CD4-positive, alpha-beta T cell treated with Interleukin-21 for 1 hour (primary cell): ENCODE data around the gene TMEM220.

ENCODE experiments used
- DNase-seq: peaks from one replicate; pipeline ENCODE4 v3.0.0-alpha.2; 2020

Gene TMEM220

DNA sequence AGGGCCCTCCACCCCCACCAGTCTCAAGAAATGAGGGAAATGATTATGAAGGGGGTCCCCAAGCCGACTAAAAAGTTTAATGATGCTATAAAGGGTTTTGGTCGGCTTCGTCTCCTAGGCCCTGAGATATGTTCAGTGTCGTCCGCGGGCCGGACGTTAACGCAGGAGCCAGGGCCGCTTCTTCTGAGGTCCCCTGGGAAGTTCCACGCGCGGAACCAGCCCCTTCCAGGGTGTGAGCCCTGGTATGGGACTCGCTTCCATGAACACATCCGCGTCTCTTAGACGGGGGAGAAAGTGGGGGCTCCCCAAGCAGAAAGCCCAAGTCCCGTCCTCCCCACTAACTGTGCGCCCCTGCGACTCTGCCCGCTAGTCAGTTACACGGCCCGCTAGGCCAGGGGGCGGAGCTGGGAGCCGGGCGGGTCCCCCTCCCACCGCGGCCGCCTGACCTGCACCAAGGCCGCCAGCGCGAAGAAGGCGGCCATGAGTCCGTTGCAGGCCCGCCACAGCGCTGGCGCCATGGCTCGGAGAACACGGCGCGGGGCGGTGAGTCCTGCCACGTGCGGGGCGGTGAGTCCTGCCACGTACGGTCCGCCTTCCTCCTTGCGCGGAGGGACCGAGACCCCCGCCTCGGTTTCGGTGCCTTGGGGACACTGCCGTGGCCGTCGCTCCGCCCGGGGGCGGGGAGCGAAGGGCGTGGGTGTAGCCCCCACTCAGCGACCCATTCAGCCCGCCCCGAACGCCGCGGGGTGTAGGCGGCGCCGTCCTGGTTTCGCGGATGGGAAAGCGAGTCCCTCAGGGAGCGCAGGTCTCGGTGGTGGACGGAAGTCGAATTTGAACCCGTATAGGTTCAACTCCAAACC is at the start of gene TMEM220:
Gene TMEM220, minus strand, starts transcription at position 690 of the 860 bp plus-strand sequence. Its CDS starts 172 bp downstream, at position 518.
- peak; percentile 16 for DNase-seq

DNA sequence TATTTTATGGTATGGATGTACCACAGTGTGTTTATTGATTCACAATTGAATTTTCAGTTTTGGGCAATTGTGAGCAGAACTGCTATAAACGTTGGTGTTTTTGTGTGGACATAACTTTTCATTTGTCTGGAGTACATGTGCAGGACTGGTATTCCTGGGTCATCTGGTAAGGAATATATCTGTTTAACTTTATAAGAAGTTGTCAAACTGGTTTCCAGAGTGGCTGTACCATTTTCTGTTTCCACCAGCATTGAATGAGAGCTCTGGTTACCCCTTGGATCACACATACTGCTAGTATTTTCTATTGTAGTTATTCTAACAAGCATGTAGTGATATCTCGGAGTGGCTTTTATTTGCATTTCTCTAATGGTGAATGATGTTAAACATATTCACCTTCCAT is 49.8 kb upstream of the TMEM220 start:
- DNase-seq, result no peak

DNA sequence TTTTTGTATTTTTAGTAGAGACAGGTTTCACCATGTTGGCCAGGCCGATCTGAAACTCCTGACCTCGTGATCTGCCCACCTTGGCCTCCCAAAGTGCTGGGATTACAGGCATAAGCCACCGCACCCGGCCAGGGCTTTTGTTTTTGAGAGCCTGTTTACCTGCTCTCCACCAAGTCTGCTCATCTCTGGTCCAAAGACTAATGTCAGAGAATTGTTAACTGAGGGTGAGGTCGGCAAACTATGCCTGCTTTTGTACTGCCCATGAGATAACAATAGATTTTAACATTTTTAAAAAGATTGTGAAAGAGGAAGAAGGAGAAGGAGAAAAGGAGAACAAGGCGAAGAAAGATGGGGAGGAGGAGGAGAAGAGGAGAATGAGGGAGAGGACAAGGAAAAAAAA is 48.1 kb upstream of the TMEM220 start:
- no peak for DNase-seq

DNA sequence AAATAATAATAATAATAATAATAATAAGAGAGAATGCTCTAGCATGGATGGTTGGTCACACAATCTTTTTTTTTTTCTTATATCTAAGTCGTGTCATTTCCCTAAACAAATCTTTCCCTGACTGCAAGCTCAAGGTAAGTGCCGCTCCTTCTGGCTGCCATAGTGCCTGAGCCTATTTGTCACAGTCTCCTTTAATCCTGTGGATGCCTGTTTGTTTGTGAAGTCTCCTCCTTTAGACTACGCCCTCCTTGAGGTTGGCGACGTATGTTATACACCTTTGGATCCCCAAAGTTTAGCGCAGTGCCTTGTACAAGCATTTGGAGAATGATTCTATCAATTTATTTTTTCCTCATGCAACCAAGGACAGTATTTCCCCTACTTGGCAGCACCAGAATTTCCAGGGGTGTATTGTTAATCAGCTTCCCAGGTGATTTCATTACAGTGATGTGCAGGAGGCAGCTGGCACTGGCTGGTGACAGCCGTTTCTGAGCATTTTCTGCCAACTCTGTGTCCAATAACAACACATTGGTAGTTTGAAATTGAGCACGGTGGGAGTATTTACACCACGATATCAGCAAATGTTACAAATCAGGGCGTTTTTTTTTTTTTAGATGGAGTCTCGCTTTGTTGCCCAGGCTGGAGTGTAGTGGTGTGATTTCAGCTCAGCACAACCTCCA is 47.4 kb upstream of the TMEM220 start:
- no peak for DNase-seq

DNA sequence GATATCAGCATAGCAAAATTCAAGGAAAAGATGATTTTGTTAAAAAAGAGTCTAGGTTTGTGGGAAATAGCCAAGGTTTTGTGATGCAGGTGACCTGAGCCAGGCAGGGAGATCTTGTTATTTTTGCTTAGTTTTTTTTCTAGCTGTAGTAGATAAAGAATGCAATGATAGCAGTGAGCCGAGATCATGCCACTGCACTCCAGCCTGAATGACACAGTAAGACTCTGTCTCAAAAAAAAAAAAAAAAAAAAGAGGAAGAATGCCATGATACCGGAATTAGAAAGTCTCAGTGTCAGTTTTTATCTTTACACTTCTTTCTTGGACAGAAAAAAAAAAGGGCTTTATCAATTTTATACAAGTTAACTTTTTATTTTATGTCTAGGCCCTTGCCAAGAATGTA is 46.6 kb upstream of the TMEM220 start:
- DNase-seq, result no peak

DNA sequence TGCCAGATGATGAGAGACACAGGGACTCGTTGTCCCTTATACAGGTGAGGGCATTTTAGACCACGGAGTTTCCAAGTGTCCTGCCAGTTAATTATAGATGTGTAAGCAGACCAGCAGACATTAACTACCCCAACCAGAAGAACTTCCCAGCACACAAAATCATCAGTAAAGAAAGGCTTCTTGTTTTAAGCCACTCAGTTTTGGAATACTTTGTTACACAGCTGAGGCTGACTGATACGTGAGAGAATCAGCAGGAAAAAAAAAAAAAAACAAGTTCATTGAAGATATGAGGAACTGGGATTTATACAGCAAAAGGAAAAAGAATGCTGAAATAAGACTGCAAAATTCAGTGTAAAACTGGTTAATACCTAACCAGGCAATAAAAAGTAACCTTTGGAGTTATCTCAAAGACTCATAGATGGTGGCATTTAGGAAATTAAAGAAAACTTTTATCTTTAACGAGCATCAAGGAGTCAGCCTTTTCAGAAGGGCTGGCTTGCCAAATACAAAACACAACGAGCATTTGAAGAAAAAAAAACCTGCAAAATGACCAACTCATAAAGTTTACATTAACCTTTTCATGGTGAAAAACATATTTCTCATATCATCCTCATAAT is 46.0 kb upstream of the TMEM220 start:
- DNase-seq, result no peak

DNA sequence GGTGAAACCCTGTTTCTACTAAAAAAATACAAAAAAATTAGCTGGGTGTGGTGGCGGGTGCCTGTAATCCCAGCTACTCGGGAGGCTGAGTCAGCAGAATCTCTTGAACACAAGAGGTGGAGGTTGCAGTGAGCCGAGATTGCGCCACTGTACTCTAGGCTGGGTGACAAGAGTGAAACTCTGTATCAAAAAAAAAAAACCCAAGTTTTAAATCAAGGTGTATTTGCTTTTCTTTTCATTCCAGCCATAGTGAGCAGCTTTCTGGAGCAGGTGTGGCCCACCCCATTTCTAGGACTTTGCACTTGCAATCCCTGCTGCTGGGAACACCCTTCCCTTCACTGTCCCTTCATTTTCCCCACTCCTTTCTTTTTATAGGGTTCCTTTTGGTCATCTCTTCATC is 45.2 kb upstream of the TMEM220 start:
- DNase-seq, result no peak

DNA sequence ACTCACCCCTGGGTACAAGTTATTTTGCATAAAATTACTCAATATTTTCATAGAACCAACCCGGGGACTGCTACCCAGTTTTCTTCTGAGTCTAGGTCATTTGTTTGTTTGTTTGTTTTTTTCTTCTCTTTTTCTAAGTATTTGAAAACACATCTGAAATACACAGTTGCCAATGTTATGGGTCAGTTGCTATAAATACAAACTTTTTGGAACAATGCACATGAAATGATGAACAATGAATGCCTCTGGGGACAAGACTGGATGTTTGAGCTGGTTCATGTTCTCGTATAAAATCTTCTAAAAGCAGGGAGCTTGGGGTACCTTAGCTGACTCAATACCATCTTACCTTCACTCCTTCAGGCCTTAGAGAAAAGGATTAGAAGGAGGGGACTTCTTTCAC is 43.6 kb upstream of the TMEM220 start:
- no peak for DNase-seq

DNA sequence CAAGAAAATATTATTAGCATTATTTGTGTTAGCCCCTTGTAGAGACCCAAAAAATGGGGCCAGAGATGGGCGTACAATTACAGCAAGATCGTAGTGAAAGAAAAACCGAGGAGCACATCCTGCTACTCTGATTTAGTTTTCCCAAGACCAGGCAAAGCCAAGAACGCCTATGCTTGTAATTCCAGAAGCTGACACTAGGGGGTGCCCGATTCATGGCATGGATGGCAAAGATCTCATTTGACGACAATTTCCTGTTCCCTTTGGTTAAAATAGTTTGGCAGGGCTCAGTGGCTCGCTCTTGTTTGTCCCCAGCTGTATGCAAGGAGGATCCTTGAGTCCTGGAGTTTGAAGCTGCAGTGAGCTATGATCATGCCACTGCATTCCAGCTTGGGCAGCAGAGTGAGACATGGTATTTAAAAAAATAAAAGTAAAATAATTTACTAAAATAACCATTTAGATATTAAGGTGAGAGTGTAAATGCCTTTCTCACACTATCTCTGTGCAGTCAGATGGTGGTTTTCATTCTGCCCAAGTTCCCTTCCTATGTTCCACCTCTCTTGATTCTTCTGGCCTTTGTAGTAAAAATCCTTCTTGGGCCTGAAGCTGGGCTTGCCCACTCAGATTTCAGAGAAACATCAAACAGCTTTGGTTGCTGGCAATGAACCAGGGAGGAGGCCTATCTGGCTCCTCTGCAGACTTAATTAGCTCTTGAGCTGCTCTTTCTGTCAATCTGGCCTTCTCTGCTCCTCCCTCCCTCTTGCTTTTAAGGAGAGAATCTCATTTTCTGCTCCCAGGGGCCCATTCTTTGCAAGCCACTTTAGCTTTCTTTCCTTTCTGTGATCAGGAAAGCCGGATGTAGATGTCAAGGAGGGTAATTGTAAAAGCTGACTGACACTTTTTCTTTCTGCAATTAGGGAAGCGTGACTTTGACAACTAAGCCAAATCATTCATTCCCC is 42.9 kb upstream of the TMEM220 start:
- peak; percentile 10 for DNase-seq

DNA sequence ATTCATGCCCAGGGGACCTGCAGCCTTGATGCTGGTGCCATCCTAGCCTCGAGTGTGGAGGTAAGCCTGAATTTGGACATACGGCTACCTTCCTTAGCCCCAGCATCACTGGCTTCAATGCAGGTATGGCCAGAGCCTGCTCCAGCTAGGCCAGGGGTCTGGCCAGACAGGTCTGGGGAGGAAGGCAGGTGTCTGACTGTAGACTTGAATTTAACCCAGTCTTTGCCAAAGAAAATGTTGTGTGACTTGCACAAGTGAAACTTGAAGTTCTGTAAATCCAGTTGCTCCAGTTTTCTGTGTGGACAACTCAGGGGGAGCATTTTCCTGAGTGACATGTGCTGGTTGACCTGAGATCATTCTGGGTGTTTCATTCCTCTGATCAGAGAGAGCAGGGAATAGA is 41.3 kb upstream of the TMEM220 start:
- no peak for DNase-seq

DNA sequence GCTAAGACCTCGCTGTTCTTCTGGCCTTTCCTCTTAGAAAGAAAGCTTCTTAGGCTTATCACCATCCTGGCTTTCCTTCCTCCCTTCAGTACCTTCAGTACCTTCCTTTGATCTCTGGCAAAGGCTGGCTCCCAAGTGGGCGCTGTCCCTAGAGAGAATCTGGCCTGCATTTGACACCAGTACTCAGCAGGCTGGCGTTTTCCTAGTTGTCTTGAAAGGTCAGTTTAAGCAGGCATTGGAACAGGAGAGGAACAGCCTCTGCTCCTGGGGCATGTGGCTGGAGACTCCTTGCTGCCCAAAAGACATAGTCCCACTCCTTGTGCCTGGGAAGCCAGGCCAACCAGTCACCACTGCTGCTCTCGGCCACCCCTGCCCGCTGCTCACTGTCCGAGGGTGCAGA is 40.0 kb upstream of the TMEM220 start:
- DNase-seq, result no peak

DNA sequence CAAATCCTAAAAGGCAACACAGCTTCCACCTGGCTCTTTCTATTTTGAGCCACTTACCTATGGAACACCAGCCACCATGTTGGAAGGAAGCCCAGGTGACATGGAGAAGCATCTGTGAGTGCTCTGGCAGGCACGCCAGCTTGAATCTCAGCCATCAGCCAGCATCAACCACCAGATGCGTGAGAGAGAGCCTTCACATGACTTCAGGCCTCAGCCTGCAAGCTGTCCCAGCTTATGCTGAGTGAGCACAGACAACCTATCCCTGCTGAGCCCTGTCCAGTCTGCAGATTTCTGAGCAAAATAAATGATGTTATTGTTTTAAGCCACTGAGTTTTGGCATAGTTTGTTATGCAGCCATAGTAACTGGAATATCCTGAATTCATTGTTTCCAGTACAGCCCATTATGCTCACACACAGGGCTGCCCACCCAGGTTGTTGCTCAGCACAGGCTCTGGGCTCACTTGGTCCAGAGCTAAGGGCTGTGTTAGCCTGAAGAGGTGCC is 39.0 kb upstream of the TMEM220 start:
- no peak for DNase-seq

DNA sequence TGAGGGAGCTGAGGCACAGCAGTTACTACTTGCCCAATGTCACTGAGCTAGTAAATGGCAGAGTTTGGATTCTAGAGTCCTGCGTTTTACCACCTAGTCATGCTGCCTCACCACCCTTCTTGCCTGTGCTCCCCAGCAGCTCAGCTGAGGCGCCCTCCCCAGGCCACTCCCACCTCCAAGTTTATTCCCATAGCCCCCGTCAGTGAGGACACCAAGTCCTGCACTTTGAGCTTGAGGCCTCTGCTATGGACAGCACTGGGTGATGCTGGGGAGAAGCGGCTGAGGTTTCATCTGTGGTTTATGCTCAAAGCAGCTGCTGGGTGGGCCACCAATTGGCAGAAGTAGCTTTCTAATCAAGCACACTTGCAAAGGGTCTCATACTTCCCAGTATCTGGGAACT is 37.4 kb upstream of the TMEM220 start:
- no peak for DNase-seq

DNA sequence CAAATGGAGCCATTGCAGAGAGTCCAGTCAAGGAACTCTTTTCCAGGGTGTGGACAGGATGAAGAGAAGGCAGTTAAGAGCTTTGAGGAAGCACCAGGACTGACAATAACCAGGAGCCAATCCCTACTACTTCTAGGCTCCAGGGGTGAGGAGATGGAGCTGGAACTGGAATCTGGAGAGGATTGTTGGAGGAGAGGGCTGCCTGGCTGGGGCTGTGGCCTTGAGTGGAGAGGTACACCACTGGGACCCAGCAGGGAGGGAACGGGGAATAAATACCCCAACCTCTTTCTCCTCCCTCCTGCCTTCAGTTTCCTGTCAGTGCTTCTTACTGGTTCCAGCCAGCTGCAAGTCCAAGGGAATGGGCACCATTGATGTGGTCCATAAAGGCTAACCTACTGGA is 32.2 kb upstream of the TMEM220 start:
- no peak for DNase-seq

DNA sequence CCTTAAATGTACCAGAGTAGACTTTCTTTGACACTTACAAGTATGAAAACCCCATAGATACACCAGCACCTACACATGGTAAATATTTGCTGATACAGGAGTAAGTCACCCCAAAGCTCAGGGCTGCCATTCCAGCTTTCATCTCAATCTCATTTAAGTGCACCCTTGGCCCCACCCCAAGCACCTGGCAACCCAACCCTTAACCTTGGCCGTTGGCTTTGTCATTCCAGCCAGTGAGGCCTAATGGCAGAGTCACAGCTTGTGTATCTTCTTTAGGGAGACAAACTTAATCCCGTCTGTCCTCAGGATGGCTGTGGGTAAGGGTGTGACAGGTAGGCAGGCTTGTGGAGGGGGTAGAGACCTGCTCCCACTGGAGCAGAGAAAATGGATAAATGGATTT is 31.5 kb upstream of the TMEM220 start:
- no peak for DNase-seq

DNA sequence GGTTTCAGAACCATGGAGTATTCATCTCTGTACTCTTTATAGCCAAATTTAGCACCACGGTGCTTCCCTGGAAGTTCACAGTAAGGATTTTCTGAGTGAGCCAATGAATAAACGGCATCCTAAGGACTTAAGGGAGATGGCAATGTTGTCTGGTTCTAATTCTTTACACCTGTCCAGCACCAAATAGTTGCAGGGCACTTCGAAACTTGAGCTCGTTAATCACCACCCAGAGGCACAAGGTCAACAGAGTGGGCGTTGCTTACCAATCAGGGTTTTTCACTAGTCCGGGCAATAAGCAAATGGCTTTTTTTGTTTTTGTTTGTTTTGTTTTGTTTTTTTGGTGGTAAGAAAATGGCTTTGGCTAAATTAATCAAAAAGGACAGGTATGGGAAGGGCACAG is 28.2 kb upstream of the TMEM220 start:
- DNase-seq, result no peak

DNA sequence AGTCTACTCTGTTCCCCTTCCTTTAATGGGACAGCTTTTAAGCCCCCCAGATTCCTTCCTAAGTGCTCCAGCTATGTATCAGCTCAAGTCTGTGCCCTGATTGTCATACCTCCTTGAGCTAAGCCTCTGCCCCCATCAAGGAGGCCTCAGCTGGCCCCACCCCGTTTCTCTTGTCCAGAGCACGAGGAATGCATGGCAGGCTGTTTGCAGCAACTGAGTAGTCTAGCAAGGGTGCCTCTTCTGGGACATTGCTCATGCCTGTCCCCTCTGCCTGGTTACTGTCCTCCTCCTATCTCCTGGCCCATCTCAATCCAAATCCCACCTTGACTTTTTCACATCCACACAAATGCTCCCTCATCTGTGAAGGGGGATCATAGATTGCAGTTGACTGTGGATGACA is 27.8 kb upstream of the TMEM220 start:
- no peak for DNase-seq

DNA sequence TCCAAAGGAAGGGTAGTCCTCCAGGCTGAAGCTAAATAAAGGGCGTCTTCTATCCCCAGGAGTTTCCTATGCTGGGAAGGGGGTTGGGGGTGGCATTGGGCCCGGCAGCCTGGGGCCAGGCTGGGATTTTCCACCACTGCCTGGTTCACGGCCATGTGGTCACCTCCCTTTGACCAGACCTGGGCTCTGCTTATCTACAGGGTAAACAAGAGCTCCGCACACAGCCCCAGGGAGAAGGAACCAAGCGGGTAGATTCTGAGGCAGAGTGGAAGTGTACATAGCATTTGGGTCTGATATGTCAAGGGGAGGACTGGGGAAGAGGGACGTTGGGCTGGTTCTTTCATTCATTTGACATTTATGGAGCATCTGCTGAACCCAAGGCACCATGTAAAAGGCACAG is 27.2 kb upstream of the TMEM220 start:
- DNase-seq, result no peak

DNA sequence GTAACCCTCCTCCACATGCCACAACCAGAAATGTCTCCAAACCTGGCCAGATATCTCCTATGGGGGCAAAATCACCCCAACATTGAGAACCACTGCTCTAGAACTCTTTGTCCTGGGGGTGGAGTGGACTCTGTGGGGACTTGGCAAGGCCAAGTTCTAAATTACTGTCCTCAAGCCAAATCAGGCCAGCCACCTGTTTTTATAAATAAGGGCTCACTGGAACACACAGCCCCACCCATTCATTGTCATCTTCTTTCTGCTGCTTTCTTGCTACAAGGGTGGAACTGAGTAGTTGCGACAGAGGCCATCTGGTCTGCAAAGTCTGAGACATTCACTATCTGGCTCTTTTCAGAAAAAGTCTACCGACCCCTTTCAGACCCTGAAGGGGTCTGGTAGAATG is 26.8 kb upstream of the TMEM220 start:
- no peak for DNase-seq

DNA sequence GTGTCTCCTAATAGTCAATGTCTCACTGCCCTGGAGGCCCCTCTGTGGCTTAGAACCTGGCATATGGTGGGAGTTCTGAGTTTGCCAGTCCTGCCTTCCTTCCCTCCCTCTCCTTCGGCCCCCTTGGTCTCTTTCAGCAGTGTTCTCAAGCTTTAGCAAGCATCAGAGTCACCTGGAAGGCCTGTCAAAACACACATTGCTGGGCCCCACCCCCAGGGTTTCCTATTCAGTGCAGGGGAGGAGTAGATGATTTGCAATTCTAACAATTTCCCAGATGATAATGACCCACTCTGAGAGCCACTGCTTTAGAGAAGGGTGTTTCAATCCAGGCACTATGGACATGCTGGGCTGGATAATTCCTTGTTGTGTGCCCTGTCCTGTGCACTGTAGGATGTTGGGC is 26.4 kb upstream of the TMEM220 start:
- DNase-seq, result no peak

DNA sequence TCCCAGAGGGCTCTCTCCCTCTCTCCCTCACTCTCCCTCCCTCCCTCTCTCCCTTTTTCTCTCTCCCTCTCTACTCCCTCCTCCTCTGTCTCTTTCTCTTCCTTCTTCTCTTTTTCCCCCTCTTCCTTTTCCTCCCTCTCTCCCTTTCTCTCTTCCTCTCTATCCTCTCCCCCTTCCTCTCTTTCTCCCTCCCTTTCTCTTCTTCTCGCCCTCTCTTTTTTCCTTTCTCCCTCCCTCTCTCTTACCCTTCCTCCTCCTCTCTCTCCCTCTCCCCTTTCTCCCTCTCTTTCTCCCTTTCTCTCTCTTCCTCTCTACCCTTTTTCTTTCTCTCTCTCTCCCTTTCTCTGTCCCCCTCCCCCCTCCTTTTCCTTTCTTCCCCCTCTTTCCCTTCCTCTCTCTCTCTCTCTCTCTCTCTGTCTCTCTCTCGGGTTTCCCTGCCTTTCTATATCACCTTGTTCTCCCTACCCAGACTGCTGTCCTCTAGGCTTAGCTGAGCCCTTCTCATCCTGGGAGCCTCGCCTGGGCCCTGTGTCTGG is 25.8 kb upstream of the TMEM220 start:
- DNase-seq, result no peak

DNA sequence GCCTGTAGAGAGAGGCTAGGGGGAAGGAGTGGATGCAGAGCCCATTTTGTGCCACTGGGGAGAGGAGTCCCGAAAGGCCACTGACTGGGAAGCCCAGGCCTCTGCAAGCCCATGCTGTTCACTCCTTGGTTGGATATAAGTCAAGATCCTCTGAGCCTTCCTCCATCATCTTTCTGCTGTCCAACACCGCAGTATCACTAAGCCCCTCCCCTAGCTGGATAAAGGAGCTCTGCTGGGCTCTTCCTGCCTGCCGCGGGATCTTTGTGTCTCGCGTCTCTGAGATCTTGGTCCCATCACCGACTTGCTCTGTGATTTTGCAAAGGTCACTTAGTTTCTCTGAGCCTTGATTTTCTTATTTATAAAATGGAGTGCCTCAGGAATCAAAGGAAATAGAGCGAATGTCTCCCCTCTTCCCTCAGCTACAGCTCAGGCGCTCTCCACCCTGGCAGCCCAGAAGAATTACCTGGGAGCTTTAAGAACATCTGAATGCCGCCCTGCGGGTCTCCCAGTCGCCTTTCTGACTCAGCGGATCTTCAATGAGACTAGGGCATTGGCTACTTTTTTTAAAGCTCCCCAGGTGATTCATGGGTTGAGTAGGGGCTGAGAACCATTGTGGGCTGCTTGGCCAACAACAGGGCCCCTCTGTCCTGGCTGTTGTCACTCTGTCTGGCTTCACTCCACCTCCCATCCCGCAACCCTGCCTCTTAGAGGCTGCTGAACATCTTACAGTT is 25.2 kb upstream of the TMEM220 start:
- DNase-seq, result no peak
